HG03196 (cell line): ENCODE data around the gene CELA3A.
A peak's percentile ranks its signal among the peaks of the same experiment; 100 is the strongest.
"Not testable (repeated sequence)": the region's sequence is repeated elsewhere in the genome, so short reads cannot be mapped to it uniquely, and the experiment has no call there.

Experiments used
- ATAC-seq: cut with Tn5 transposase; IDR thresholded peaks from one replicate; pipeline ENCODE4 v1.9.1; 2021; ENCODE audit not compliant: unreplicated experiment

The CELA3A gene

DNA sequence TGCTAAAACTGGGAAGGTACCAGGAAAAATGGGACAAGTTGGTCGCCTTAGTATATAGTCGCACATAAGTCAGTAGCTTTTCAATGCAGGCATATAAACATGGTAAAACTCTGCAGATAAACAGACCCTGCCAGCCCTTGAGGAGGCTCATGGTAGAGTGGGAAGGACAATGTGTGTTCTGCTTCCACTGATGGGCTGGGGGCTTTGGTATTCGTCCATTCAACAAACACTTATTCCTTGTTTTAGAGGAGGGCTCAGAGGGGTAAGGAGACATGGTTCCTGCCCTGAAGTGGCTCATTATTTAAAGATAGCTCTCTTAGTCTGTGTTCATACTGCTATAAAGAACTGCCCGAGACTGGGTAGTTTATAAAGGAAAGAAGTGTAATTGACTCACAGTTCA lies 11.3 kb downstream of the CELA3A start:
- ATAC-seq: not testable (repeated sequence)

DNA sequence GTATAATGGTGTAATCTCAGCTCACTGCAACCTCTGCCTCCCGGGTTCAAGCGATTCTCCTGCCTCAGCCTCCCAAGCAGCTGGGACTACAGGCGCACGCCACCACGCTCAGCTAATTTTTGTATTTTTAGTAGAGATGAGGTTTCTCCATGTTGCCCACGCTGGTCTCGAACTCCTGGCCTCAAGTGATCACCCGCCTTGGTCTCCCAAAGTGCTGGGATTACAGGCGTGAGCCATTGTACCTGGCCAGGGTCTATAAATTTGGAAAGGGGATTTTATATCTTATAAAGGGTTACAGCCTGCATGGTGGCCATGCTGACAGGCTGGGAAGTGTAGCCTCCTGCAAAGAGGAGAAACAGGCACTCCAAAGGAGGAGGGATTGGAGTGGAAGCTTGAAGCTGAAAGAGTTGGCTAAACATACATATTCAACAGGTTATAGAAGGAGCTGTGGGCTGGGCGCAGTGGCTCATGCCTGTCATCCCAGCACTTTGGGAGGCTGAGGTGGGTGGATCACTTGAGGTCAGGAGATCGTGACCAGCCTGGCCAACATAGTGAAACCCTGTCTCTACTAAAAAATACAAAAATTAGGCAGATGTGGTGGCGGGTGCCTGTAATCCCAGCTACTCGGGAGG lies 13.2 kb downstream of the CELA3A start:
- not testable (repeated sequence) for ATAC-seq

DNA sequence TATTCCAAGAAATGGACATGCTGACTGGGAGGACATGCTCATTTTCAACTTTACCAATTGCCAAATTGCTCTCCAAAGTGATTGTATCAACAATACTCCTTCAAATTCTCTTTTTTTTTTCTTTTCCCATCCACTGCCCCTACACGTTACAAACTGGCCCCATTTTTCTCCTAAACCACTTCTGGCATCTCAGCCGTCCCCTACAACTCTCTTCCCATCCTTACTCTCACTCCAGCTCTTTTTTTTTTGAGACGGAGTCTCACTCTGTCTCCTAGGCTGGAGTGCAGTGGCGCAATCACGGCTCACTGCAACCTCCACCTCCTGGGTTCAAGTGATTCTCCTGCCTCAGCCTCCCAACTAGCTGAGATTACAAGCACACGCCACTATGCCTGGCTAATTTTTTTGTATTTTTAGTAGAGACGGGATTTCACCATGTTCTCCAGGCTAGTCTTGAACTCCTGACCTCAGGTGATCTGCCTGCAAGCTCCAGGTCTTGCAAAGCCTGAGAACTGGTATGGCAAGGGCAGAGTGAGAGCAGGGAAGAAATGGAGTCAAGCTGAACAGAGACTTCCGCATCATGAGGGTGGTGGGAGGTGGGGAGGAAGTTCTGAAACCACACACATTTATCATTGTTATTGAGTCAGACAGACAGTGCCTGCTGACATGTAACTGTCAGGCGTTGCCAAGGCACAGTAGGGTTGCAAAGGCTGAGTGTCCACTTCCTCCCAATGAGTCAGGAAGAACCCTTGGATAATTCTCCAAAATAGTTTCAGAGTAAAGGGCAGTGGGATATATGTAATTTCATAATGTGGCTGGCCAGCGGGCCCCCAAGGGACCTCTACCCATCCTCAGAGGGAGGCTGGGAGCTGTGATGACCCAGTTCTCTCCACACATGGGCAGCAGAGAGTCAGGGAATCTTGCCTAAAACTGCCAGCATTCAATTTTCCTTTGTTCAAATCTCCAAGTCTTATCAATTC lies 17.4 kb downstream of the CELA3A start:
- no peak for ATAC-seq

DNA sequence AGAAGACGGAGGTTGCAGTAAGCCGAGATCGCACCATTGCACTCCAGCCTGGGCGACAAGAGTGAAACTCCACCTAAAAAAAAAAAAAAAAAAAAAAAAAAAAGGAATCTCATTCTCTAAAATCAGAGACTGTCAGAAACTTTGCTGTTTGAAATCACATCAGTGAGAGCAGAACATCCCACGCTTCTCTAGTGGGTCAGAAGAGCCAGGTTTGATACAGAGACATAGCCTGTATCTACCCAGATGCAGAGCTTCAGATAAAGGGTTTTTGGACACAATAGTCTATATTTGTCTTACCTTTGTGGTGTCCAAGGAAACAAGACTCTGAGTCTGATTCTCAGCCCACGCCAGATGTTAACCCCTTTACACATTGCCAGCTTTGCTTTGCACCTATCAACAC lies 19.6 kb downstream of the CELA3A start:
- ATAC-seq: no peak

DNA sequence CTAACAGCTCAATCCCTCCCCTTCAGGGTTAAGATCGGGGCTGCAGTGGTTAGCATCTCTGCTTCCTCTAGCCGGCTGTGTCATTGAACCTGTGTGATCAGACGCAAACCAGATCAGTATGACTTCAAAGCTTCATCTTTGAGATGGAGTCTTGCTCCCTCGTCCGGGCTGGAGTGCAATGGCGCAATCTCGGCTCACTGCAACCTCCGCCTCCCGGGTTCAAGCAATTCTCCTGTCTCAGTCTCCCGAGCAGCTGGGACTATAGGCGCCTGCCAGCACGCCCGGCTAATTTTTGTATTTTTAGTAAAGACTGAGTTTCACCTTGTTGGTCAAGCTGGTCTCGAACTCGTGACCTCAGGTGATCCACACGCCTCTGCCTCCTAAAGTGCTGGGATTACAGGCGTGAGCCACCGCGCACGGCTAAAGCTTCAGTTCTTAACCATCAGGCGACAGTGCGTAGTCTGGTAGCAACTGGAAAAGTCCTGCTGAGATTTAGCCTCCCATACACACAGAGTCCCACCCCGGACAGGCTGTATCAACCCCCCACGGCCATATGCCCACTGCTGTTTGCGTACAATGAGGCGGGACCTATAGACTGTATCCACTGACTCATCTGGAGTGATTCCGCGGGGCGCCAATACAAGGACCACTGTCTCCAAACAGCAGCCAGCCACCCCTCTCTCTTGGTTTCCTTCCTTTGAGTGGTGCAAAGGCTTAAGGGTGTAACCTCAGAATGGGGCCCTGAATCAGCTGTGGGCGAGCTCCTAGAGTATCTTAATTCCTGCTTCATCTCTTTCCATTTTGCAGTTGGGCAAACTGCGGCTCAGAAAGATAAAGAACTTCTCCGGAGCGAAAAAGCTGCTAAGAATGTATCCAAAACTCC lies 23.3 kb downstream of the CELA3A start:
- ATAC-seq: peak; percentile 39

DNA sequence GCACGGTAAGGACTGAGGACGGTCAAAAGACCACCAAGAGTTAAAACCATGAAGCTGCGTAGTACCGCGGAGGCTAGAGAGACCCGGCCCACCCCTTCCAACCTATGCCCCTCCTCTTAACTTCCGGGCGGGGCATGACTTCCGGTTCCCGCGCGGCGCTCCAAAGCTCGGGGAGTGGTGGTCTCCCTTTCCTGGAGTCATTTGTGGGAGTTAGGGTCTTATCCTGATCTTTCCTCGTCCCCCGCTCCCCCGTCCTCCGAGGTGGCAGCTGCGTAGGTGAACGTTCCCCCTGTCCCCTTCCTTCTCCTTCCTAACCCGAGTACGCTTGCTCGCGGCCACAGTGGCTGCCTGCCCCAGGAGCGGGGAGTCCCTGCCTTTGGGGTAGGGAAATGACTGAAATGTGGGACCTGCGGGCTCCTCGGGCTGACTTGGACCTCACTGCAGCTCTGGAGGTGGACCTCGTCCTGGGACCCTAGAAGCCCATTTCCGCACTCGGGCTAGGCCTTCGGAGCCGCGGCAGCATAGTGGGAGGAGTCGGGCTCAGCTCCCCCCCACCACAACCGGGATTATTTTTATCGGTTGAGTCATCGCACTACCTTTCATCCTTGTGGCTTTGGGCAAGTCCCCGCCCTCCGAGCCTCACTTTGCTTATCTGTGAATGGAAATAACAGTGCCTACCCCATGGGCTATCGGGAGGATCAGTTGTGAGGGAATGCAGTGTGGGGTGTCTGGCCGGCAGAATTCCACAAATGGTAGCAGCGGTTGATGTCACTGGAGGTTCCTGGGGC lies 24.1 kb downstream of the CELA3A start:
- ATAC-seq: peak; percentile 69

DNA sequence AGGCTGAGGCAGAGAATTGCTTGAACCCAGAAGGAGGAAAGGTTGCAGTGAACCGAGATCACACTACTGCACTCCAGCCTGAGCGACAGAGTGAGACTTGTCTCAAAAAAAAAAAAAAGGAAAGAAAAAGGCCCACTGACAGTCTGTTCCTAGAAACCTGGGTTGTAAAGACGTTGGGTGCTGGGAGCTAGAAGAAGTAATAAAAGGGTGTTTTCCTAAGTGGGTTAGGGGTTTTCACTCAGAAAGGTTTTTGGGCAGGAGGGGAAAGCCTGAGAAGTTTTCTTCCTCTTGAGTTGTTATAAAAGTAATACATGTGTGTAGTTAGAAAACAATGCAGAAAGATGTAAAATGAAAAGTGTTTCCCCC lies 25.4 kb downstream of the CELA3A start:
- no peak for ATAC-seq

DNA sequence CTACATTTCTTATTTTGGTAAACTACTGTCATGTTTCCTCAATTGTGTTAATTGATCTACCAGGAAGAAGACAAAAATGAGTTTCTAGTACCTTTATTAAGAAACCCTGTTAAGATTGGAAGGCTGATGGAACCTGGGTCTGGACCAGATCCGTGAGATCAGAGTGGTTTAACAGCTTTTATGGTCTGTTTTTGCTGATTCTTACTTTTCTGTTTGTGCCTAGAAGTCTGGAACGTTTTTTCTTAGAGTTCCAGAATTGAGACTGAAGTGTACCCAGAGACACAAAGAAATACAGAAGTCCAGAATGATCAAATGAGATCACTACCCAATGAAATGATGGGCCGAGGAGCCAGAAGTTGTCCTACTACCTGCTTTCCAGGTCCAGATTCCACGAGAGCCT lies 28.6 kb downstream of the CELA3A start:
- no peak for ATAC-seq

DNA sequence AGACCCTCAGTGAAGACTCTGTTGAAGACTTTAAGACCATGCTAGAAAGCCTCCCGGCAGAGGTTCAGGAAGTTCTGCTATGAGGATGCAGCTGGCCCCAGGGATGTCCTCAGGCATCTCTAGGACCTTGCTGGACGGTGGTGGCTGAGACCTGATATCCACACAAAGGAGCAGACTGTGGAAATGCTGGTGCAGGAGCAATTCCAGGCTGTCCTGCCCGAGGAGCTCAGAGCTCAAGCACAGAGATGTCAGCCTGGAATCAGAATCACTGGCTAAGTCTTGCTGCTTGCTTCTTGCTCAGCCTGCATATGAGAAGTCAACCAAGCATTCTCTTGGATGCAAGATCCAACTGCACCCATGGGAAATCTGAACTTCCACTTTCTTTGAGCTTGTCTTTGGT lies 29.0 kb downstream of the CELA3A start:
- ATAC-seq: no peak

DNA sequence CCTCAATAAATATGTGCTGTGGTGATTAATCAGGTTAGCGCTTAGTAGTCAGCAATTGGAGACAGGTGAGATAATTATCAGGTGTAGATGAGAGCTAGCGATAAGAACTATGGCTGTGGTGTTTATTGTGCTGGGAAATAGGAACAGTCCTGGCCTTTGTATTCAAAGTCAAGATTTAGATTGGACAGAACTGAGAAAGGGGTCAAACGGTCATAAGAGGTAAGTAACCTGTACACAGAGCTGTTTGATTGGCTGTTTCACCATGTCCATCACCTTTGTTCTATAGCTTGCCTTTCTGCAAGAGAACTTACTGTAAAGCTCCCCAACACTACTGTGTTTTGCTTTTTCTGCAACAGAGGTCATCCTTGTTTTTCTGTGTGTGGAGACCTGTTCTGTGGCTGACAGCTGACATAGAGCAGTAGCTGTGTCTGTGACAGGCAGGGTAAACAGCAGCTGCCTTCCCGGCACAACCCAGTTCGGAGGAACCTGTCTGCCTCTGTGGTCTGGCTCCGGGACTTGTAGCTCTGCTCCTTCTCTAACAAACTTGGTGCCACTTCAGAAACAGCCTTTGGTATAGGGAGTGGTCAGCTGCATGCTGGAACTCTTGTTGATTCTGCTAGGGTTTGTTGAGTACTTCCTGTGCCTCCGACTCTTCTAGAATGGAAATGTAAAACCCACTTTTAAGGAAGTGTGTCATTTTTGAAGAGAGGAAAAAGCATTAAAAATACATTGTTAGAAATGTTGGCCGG lies 29.9 kb downstream of the CELA3A start:
- ATAC-seq: no peak

DNA sequence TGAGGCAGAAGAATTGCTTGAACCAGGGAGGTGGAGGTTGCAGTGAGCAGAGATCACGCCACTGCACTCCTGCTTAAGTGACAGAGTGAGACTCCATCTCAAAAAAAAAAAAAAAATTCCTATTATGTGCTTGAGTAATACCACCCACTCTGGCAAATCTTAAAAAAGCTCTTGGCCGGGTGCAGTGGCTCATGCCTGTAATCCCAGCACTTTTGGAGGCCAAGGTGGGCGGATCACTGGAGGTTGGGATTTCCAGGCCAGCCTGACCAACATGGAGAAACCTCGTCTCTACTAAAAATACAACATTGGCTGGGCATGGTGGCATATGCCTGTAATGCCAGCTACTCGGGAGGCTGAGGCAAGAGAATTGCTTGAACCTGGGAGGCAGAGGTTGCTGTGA lies 33.4 kb downstream of the CELA3A start:
- ATAC-seq: not testable (repeated sequence)

DNA sequence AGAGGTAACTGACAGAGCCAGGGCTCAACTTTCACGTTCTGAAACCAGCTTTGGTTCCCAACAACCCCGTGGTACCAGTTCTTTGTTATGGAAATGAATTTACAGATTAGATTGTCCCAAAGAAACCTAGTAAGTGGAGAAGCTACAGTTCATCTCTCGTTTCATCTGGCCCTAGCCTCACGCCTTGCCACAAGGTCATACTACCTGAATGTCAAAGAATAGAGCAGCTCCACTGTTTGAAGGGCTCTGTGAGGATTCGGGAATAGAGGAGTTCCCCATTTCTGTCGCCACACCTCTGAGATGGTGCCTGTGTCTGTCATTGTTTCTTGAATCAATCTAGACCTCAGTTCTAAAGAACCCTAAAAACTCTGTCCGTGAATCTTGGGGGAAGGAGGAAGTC lies 36.1 kb downstream of the CELA3A start:
- no peak for ATAC-seq

DNA sequence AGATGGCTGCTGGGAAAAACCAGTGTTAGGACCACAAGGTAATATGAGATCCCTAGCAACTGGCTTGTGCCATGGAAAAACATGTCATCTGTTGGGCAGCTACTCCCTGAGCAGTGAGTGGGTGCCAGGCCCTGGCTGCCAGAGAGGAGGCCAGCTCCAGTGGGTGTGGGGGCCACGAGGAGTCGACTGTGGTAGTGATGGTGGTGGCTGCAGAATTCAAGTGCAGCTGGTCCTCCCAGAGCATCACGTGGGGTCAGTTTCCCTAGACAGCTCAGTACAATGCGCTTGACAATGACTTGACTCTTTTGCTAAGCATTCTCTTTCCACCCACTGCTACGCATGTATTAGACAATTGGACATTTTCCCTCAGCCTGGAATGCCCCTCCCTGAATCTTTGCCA lies 36.6 kb downstream of the CELA3A start:
- no peak for ATAC-seq

DNA sequence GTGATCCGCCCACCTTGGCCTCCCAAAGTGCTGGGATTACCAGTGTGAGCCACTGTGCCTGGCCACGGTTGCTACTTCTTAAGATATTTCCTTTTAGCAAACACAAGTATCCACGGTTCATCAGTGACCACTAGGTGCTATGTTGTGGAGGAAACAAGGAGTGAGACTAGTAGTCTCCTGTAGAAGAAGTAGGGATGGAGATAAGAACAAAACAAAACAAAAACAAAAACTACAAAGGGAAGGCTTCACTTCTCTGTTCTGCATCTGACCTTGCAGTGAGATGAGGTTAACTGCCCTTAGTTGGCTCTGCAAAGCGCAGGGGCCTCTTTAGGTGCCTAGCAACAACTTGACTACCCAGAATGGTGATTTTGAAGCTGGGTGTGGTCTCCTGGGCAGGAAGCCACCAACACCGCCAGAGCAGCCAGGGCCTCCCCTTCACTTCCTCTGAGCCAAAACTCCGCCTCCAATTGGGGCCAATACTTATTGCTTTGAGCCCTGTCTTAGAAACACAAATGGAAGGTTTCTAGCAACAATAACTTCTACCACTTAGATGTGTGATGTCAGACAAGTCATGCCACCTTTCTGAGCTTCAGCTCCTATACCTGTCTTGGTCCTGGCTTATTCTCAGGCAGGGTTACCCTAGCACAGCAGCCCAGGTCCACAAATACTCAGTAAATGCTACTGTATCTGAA lies 38.3 kb downstream of the CELA3A start:
- ATAC-seq: peak; percentile 96

DNA sequence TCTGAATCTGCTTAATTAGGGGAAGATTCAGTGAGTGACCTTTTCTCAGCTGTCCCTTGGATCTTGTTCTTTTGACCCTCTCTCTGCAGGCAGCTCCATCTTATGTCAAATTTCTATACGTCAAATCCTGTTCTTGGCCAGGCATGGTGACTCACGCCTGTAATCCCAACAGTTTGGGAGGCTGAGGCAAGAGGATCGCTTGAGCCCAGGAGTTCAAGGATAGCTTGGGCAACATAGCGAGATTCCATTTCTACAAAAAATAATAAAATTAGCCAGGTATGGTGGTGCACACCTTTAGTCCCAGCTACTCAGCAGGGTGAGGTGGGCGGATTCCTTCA lies 38.8 kb downstream of the CELA3A start:
- no peak for ATAC-seq

DNA sequence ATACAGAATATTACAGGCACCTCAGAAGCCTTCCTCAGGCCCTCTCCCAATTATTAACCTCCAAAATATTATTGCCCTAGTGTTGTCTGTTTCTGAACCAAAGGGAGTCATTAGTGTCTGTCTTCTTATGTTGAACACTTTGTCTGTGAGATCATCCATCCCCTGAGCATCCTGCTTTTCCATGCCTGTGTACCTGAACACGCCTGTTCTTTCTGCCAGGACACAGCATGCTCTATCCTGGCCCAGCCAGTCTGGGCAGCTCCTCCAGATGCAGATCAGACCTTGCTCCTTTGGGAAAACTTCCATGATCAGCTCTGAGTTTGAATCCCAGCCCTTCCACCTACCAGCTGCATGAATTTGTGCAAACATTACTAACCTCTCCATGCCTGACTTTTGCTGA lies 40.0 kb downstream of the CELA3A start:
- no peak for ATAC-seq

DNA sequence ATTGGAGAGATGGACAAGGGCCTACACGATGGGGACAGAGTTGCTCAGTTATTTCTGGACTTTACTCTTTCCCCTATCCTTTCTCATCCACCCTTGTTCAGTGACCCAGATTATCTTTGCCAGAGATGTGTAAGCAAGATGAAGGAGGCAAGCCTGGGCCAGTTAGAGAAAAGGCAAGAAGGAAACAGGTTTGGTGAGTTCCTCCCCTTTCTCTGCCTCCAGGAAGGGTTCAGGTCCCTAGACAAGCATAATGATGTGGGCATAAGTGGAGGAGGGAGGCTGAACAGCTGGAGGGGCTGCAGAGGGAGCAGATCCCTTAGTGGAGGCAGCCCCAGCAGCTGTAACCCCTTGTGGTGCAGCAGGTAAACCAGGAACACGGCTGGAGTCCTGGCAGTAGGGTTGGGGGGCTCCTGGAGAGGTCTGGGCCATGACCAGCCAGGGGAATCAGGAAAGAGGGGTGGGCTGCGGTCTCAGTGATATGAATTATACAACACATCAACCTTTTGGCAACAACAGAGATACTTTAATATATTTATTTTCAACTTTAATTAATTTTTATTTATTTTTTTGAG lies 41.8 kb downstream of the CELA3A start:
- ATAC-seq: no peak

DNA sequence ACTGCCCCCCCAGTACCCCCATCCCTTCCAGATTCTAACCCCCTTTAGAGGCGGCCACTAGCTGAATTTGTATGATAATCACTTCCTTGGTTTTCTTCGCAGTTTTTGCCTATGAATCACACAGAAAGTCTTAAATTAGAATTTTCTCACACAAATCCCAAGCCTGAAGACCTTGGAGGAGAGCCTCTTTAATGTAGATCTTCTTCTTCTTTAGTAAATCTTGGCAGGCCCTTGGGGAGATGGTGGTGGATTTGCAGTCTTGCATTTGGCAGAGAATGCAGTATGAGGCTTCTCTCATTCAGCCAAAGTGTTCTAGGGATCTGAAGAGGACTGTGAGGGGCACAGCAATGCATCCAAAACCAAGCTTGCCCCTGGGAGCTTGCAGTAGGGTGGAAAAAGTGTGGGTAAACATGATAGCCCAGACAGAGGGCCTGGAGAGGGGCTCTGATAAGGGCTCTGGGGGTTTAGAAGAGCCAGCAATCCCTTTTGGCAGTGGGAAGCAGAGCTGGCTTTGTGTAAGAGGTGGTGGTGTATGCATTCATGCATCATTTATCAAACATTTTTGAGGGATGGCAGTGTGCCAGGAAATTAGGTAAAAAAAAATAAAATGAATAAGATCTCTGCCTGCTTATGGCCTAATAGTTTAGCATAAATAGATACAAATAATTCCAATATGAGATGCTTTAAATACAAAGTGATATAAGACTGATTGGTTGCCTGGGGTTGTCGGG lies 43.4 kb downstream of the CELA3A start:
- ATAC-seq: no peak
